Liver (tissue), 3 donors: ENCODE data around the gene TBC1D24.

ENCODE experiments used
- ATF3 ChIP-seq: IDR thresholded peaks from 2 replicates; pipeline ENCODE4 v1.6.1; 2016; ENCODE audit warnings: antibody characterized with exemption
- CTCF ChIP-seq: fragments of 150-350 bp; IDR thresholded peaks from 2 replicates; pipeline ENCODE4 v1.5.1; 2017; ENCODE audit warnings: improper control_type of control experiment, low read depth, low read length; ENCODE audit not compliant: missing input control
- EGR1 ChIP-seq, 2 donors: IDR thresholded peaks; 2 replicates each; pipeline ENCODE4 v1.6.1; 2016 to 2018; ENCODE audit warnings: antibody characterized with exemption in 2 of 2, low read depth in 2 of 2
- FOXA2 ChIP-seq: IDR thresholded peaks from 2 replicates; pipeline ENCODE4 v1.6.1; 2016; ENCODE audit warnings: antibody characterized with exemption
- GABPA ChIP-seq, 2 donors: IDR thresholded peaks in 1 of 2; conservative IDR thresholded peaks in 1 of 2; 2 replicates each; pipeline ENCODE4 v1.6.1; 2016; ENCODE audit warnings: antibody characterized with exemption in 2 of 2, mild to moderate bottlenecking in 1 of 2, moderate library complexity in 1 of 2
- JUND ChIP-seq, 2 donors: IDR thresholded peaks; 2 replicates each; pipeline ENCODE4 v1.6.1; 2016; ENCODE audit warnings: antibody characterized with exemption in 2 of 2
- MAX ChIP-seq: IDR thresholded peaks from 2 replicates; pipeline ENCODE4 v1.6.1; 2016; ENCODE audit warnings: antibody characterized with exemption
- NR2F2 ChIP-seq: IDR thresholded peaks from 2 replicates; pipeline ENCODE4 v1.6.1; 2016; ENCODE audit warnings: antibody characterized with exemption
- RAD21 ChIP-seq, 2 donors: IDR thresholded peaks; 2 replicates each; pipeline ENCODE4 v1.6.1; 2016; ENCODE audit warnings: antibody characterized with exemption in 2 of 2, mild to moderate bottlenecking in 2 of 2
- REST ChIP-seq: IDR thresholded peaks from 2 replicates; pipeline ENCODE4 v1.6.1; 2016; ENCODE audit warnings: antibody characterized with exemption, mild to moderate bottlenecking
- RXRA ChIP-seq, 2 donors: IDR thresholded peaks; 2 replicates each; pipeline ENCODE4 v1.6.1; 2017 to 2018; ENCODE audit warnings: antibody characterized with exemption in 2 of 2, mild to moderate bottlenecking in 1 of 2
- SP1 ChIP-seq: IDR thresholded peaks from 2 replicates; pipeline ENCODE4 v1.6.1; 2018; ENCODE audit warnings: antibody characterized with exemption, mild to moderate bottlenecking
- TAF1 ChIP-seq: conservative IDR thresholded peaks from 2 replicates; pipeline ENCODE4 v1.6.1; 2016; ENCODE audit warnings: antibody characterized with exemption, mild to moderate bottlenecking
- YY1 ChIP-seq: IDR thresholded peaks from 2 replicates; pipeline ENCODE4 v1.6.1; 2016; ENCODE audit warnings: antibody characterized with exemption, mild to moderate bottlenecking
- donor health status: healthy.
- donor health status: healthy.

- TF ChIP-seq CTCF = no peak
- no peak for TF ChIP-seq RXRA (IDR thresholded peaks at IDR 0.05)
- no peak for TF ChIP-seq JUND (IDR thresholded peaks at IDR 0.05)
- no peak for TF ChIP-seq RAD21 (IDR thresholded peaks at IDR 0.05)
- no peak for TF ChIP-seq GABPA (IDR thresholded peaks at IDR 0.05 in 1 of 2, conservative IDR thresholded peaks at IDR 0.05 in 1 of 2)
- TF ChIP-seq EGR1 (IDR thresholded peaks at IDR 0.05; ENCODE audit: low read depth in 2 of 2) = no peak
- no peak for TF ChIP-seq FOXA2
- TF ChIP-seq MAX = no peak
- TF ChIP-seq REST = no peak
- no peak for TF ChIP-seq TAF1
- TF ChIP-seq NR2F2 = no peak
- TF ChIP-seq YY1 = no peak
- TF ChIP-seq ATF3 = no peak
- TF ChIP-seq SP1 = no peak
Measured at GRCh38 chr16:2511128-2511800, 36.3 kb downstream of the TBC1D24 start.
